HepG2 (cell line): Measurements from ENCODE around the gene CD99L2. TPM values are rescaled to one million over a fixed set of nuclear protein-coding genes. Genes with fewer than 3 reads are reported as not detected.

Source experiments
- AGO2 ChIP-seq: fragments of 200-400 bp; formaldehyde crosslinking; optimal IDR thresholded peaks from 2 replicates; pipeline ENCODE3; 2017; ENCODE audit warnings: mild to moderate bottlenecking, low read depth, low read length, moderate library complexity
- ARID2 ChIP-seq: sonication (generic); formaldehyde crosslinking; IDR thresholded peaks from 2 replicates; pipeline ENCODE4 v1.8.1; 2022; ENCODE audit warnings: mild to moderate bottlenecking, missing genetic modification reagents, borderline replicate concordance
- ARNT2 ChIP-seq: sonication (generic); formaldehyde crosslinking; IDR thresholded peaks from 2 replicates; pipeline ENCODE4 v1.8.0; 2022; ENCODE audit warnings: mild to moderate bottlenecking, low read depth, missing genetic modification reagents, moderate library complexity
- ATF2 ChIP-seq: sonication (generic); formaldehyde crosslinking; IDR thresholded peaks from 2 replicates; pipeline ENCODE4 v1.4.0; 2020; ENCODE audit warnings: missing genetic modification reagents
- ELF3 ChIP-seq: IDR thresholded peaks from 2 replicates; pipeline ENCODE4 v1.6.1; 2016; ENCODE audit warnings: missing genetic modification reagents, missing compliant biosample characterization
- ETV6 ChIP-seq: sonication (generic); formaldehyde crosslinking; conservative IDR thresholded peaks from 2 replicates; pipeline ENCODE4 v1.4.0; 2020; ENCODE audit warnings: missing genetic modification reagents
- FOXA1 ChIP-seq, 2 experiments: fragments of 450-650 bp in 1 of 2; sonication (generic) in 1 of 2; formaldehyde crosslinking in 1 of 2; IDR thresholded peaks; 2 replicates each; pipeline versions ENCODE4 v1.4.0 to v1.6.1; 2016 to 2020; ENCODE audit warnings: missing genetic modification reagents in 1 of 2
- FOXO1 ChIP-seq: sonication (generic); formaldehyde crosslinking; IDR thresholded peaks from 2 replicates; pipeline ENCODE4 v1.4.0; 2020; ENCODE audit warnings: missing genetic modification reagents
- GATAD1 ChIP-seq: IDR thresholded peaks from 2 replicates; pipeline ENCODE4 v1.6.1; 2016; ENCODE audit warnings: missing genetic modification reagents, missing compliant biosample characterization
- GZF1 ChIP-seq: sonication (generic); formaldehyde crosslinking; IDR thresholded peaks from 2 replicates; pipeline ENCODE4 v1.5.1; 2020; ENCODE audit warnings: mild to moderate bottlenecking, missing genetic modification reagents
- HDAC1 ChIP-seq: sonication (generic); formaldehyde crosslinking; IDR thresholded peaks from 2 replicates; pipeline ENCODE4 v1.5.1; 2020; ENCODE audit warnings: mild to moderate bottlenecking, missing genetic modification reagents
- HOXA5 ChIP-seq: sonication (generic); formaldehyde crosslinking; IDR thresholded peaks from 2 replicates; pipeline ENCODE4 v1.4.0; 2020; ENCODE audit warnings: missing genetic modification reagents
- IKZF5 ChIP-seq: IDR thresholded peaks from 2 replicates; pipeline ENCODE4 v1.6.1; 2018; ENCODE audit warnings: missing genetic modification reagents, mild to moderate bottlenecking, missing compliant biosample characterization
- KDM4B ChIP-seq: sonication (generic); formaldehyde crosslinking; IDR thresholded peaks from 2 replicates; pipeline ENCODE4 v1.4.0; 2020; ENCODE audit warnings: missing genetic modification reagents
- KLF6 ChIP-seq: IDR thresholded peaks from 2 replicates; pipeline ENCODE4 v1.8.0; 2016; ENCODE audit warnings: missing biosample characterization, missing genetic modification reagents
- MAX ChIP-seq: IDR thresholded peaks from 2 replicates; pipeline ENCODE4 v1.6.1; 2012; ENCODE audit warnings: inconsistent platforms
- PAF1 ChIP-seq: IDR thresholded peaks from 2 replicates; pipeline ENCODE4 v1.6.1; 2016; ENCODE audit warnings: missing genetic modification reagents, missing compliant biosample characterization
- PHF8 ChIP-seq: sonication (generic); formaldehyde crosslinking; IDR thresholded peaks from 2 replicates; pipeline ENCODE4 v1.5.0; 2020; ENCODE audit warnings: missing genetic modification reagents
- SIX1 ChIP-seq: sonication (generic); formaldehyde crosslinking; IDR thresholded peaks from 2 replicates; pipeline ENCODE4 v1.4.0; 2020; ENCODE audit warnings: missing genetic modification reagents, borderline replicate concordance
- SOX13 ChIP-seq, 3 experiments: fragments of 450-650 bp in 1 of 3; sonication (generic) in 1 of 3; formaldehyde crosslinking in 1 of 3; IDR thresholded peaks in 2 of 3; conservative IDR thresholded peaks in 1 of 3; 2 replicates each; pipeline versions ENCODE4 v1.5.0 to v1.6.1; 2016 to 2020; ENCODE audit warnings: antibody characterized with exemption in 1 of 3, mild to moderate bottlenecking in 1 of 3, missing compliant biosample characterization in 1 of 3, missing genetic modification reagents in 1 of 3, moderate library complexity in 1 of 3
- SRF ChIP-seq: IDR thresholded peaks from 2 replicates; pipeline ENCODE4 v1.6.1; 2011; ENCODE audit warnings: mild to moderate bottlenecking, low read depth, low read length, moderate library complexity
- ZBTB25 ChIP-seq: IDR thresholded peaks from 2 replicates; pipeline ENCODE4 v1.6.1; 2018; ENCODE audit warnings: missing genetic modification reagents
- ZNF143 ChIP-seq: sonication (generic); formaldehyde crosslinking; IDR thresholded peaks from 2 replicates; pipeline ENCODE4 v1.4.0; 2020; ENCODE audit warnings: missing genetic modification reagents
- ZNF33A ChIP-seq: sonication (generic); formaldehyde crosslinking; IDR thresholded peaks from 2 replicates; pipeline ENCODE4 v1.5.1; 2020; ENCODE audit warnings: missing genetic modification reagents, mild to moderate bottlenecking, moderate library complexity, borderline replicate concordance
- ZNF451 ChIP-seq: sonication (generic); formaldehyde crosslinking; IDR thresholded peaks from 2 replicates; pipeline ENCODE4 v1.5.0; 2020; ENCODE audit warnings: mild to moderate bottlenecking, missing genetic modification reagents
- ZNF572 ChIP-seq: sonication (generic); formaldehyde crosslinking; IDR thresholded peaks from 2 replicates; pipeline ENCODE4 v1.5.1; 2020; ENCODE audit warnings: mild to moderate bottlenecking, missing genetic modification reagents
- ZNF710 ChIP-seq: sonication (generic); formaldehyde crosslinking; IDR thresholded peaks from 2 replicates; pipeline ENCODE4 v1.5.0; 2020; ENCODE audit warnings: mild to moderate bottlenecking, missing genetic modification reagents, borderline replicate concordance
- polyA plus RNA-seq, 8 experiments: library from polyadenylated mRNA; depleted of rRNA in 3 of 8; stranded (reverse) in 7 of 8; unstranded in 1 of 8; fragments of >200 nt; fragmentation: Illumina TruSeq in 4 of 8; extraction: Trizol in 4 of 8; gene quantifications; 2 replicates each; pipeline versions ENCODE4 v1.2.1 to v1.2.3, GENCODE V29; 2011 to 2016; ENCODE audit warnings: low read depth in 4 of 8, missing spikeins in 1 of 8, mixed read lengths in 1 of 8; ENCODE audit not compliant: insufficient read depth in 1 of 8
- total RNA-seq, 5 experiments: library from RNA; depleted of rRNA; stranded (reverse); fragments of >200 nt; fragmentation: Illumina TruSeq; extraction: Trizol; gene quantifications; 2 replicates each; pipeline ENCODE4 v1.2.3, GENCODE V29; 2016; ENCODE audit warnings: low read depth in 1 of 5

Gene CD99L2
- total and polyA plus RNA-seq, 2 of the 13 experiments (the other 11 are each of a cell fraction or from before 2014, with no cell fraction given), result 6.9 to 7.6 TPM

- TF ChIP-seq SOX13 (IDR thresholded peaks at IDR 0.05) (no peak), SOX13 (CRISPR knock-in tag; conservative IDR thresholded peaks at IDR 0.05 in 1 of 2, IDR thresholded peaks at IDR 0.05 in 1 of 2) (peak in 1 of 2 experiments; percentile 60; a peak in 2 of 4 replicates), PAF1 (CRISPR knock-in tag) (no peak), ELF3 (peak; percentile 49; the same call in 1 of the 2 replicates), ZNF572 (CRISPR knock-in tag) (no peak), GATAD1 (CRISPR knock-in tag) (no peak), AGO2 (no peak), MAX (0 out of 2 replicates have a peak, but pooled peaks have one; percentile 39), ZBTB25 (CRISPR knock-in tag) (no peak), ARID2 (CRISPR knock-in tag) (no peak), GZF1 (CRISPR knock-in tag) (no peak), ZNF143 (CRISPR knock-in tag) (no peak), SIX1 (CRISPR knock-in tag) (peak; percentile 85; the same call in 1 of the 2 replicates), ZNF710 (CRISPR knock-in tag) (no peak), ETV6 (CRISPR knock-in tag) (no peak), HDAC1 (CRISPR knock-in tag) (peak; percentile 31; the same call in 1 of the 2 replicates), ZNF33A (CRISPR knock-in tag) (no peak), HOXA5 (CRISPR knock-in tag) (no peak), KDM4B (CRISPR knock-in tag) (no peak), SRF (no peak), FOXO1 (0 out of 2 replicates have a peak, but pooled peaks have one; percentile 20), ARNT2 (CRISPR knock-in tag) (no peak; the same call in 1 of the 2 replicates), ATF2 (CRISPR knock-in tag) (no peak), ZNF451 (CRISPR knock-in tag) (no peak), FOXA1 (IDR thresholded peaks at IDR 0.05) (peak; percentile 83), FOXA1 (CRISPR knock-in tag; IDR thresholded peaks at IDR 0.05) (peak; percentile 92), IKZF5 (CRISPR knock-in tag) (no peak), KLF6 (CRISPR knock-in tag) (no peak), PHF8 (CRISPR knock-in tag) (no peak)
Measured at GRCh38 chrX:150848914-150849365, 49.5 kb downstream of the CD99L2 start (continued).
